ES-I3 (cell line): ENCODE measurements around the gene SEC16A.
A peak's percentile ranks its signal among the peaks of the same experiment; 100 is the strongest.

ENCODE experiments used
- H3K36me3 ChIP-seq: 2 replicates; pipeline ENCODE4 v1.6.1; 2013; ENCODE audit warnings: mild to moderate bottlenecking, low read length, control low read depth, moderate library complexity; ENCODE audit not compliant: insufficient read depth
- H3K4me1 ChIP-seq: 2 replicates; pipeline ENCODE4 v1.6.1; 2013; ENCODE audit warnings: mild to moderate bottlenecking, control low read depth, low read length; ENCODE audit not compliant: insufficient read depth
- H3K9ac ChIP-seq: 2 replicates; pipeline ENCODE4 v1.6.1; 2013; ENCODE audit warnings: low read depth, mild to moderate bottlenecking, low read length, moderate library complexity
- H3K9me3 ChIP-seq: 2 replicates; pipeline ENCODE4 v1.6.1; 2013; ENCODE audit warnings: mild to moderate bottlenecking, low read length, moderate library complexity; ENCODE audit not compliant: control insufficient read depth, insufficient read depth

SEC16A gene

GRCh38 chr9:136489731-136490130, 6.9 kb upstream of the SEC16A start:
- H3K36me3 ChIP-seq: no peaks in the 10 kb centered on the region
- H3K4me1 ChIP-seq: no peaks in the 10 kb centered on the region
- no peaks in the 10 kb centered on the region for H3K9me3 ChIP-seq
- no peak overlapping the region for H3K9ac ChIP-seq

- Histone ChIP-seq H3K4me1 (no peaks in the 10 kb centered on the region), H3K36me3 (no peaks in the 10 kb centered on the region), H3K9me3 (no peaks in the 10 kb centered on the region), H3K9ac (no peak overlapping the region)
Observed at GRCh38 chr9:136488247-136489214, 5.7 kb upstream of the SEC16A start.

GRCh38 chr9:136487672-136488071, 4.8 kb upstream of the SEC16A start:
- no peaks in the 10 kb centered on the region for H3K4me1 ChIP-seq
- no peak overlapping the region for H3K9ac ChIP-seq
- H3K9me3 ChIP-seq: no peaks in the 10 kb centered on the region
- no peaks in the 10 kb centered on the region for H3K36me3 ChIP-seq

- H3K9ac ChIP-seq: no peak overlapping the region
- H3K9me3 ChIP-seq: no peaks in the 10 kb centered on the region
- 0 out of 2 replicates have a peak, but pooled peaks cover under 1% of the 10 kb centered on the region for H3K4me1 ChIP-seq
- no peaks in the 10 kb centered on the region for H3K36me3 ChIP-seq
Observed at GRCh38 chr9:136486823-136487620, 4.2 kb upstream of the SEC16A start.

- Histone ChIP-seq H3K9me3 (no peaks in the 10 kb centered on the region), H3K36me3 (no peaks in the 10 kb centered on the region), H3K9ac (no peak overlapping the region), H3K4me1 (peaks cover 8% of the 10 kb centered on the region)
Observed at GRCh38 chr9:136486131-136486530, 3.3 kb upstream of the SEC16A start.

GRCh38 chr9:136485049-136486045, 2.5 kb upstream of the SEC16A start:
- Histone ChIP-seq H3K36me3 (no peaks in the 10 kb centered on the region), H3K9me3 (no peaks in the 10 kb centered on the region), H3K9ac (no peak overlapping the region), H3K4me1 (peaks cover 8% of the 10 kb centered on the region)

- Histone ChIP-seq H3K36me3 (no peaks in the 10 kb centered on the region), H3K9me3 (no peaks in the 10 kb centered on the region), H3K9ac (peak overlapping the region; percentile 100; the same call in 1 of the 2 replicates), H3K4me1 (peaks cover 8% of the 10 kb centered on the region)
Observed at GRCh38 chr9:136484153-136485048, 1.6 kb upstream of the SEC16A start.

- Histone ChIP-seq H3K4me1 (peaks cover 8% of the 10 kb centered on the region), H3K9me3 (no peaks in the 10 kb centered on the region), H3K36me3 (no peaks in the 10 kb centered on the region), H3K9ac (peak overlapping the region; percentile 100)
Observed at GRCh38 chr9:136483589-136484152, 831 bp upstream of the SEC16A start.

- peaks cover 8% of the 10 kb centered on the region for H3K4me1 ChIP-seq
- peaks cover 4% of the 10 kb centered on the region for H3K36me3 ChIP-seq
- H3K9me3 ChIP-seq: no peaks in the 10 kb centered on the region
- peak overlapping the region; percentile 93 for H3K9ac ChIP-seq
Observed at GRCh38 chr9:136482046-136482792, 621 bp downstream of the SEC16A start.

GRCh38 chr9:136481558-136481957, 1.3 kb downstream of the SEC16A start:
- peak overlapping the region; percentile 93 for H3K9ac ChIP-seq
- H3K36me3 ChIP-seq: peaks cover 10% of the 10 kb centered on the region

GRCh38 chr9:136476369-136477150, 6.3 kb downstream of the SEC16A start:
- Histone ChIP-seq H3K36me3 (peaks cover 49% of the 10 kb centered on the region), H3K4me1 (peaks cover 3% of the 10 kb centered on the region), H3K9ac (no peak overlapping the region), H3K9me3 (no peaks in the 10 kb centered on the region)

More at GRCh38 chr9:136481558-136481957, 1.3 kb downstream of the SEC16A start:
- Histone ChIP-seq H3K4me1 (peaks cover 8% of the 10 kb centered on the region), H3K9me3 (no peaks in the 10 kb centered on the region)
